Measurements from ENCODE around the gene MACROH2A1.

DNA sequence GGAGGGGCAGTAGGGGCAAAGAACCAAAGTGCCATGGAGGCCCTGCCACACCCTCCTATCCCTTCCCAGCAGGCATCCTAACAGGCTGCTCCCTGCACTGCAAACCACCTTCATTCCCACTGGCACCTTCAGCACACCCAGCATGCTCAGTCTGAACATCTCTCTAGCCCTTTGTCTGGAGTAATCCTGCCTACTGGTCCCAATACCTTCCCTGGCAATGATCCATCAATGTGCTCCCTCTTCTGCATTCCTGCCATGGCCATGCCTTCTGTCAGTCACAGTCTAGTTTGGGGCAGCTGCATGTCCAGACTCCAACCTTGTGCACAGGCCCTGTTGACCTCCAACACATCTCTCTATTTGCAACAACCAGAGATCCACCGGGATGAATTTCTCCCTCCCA lies 4.9 kb downstream of the MACROH2A1 start:
- TF ChIP-seq POLR2A (IDR thresholded peaks at IDR 0.05) (no peak), CTCF (IDR thresholded peaks at IDR 0.05) (no peak), POLR2AphosphoS5 (IDR thresholded peaks at IDR 0.05; ENCODE audit: insufficient read depth in 1 of 2, low read depth in 1 of 2) (no peak)

Data from vagina (tissue), 2 donors.